ENCODE results near the gene ARL4D.

The ARL4D gene

GRCh38 chr17:43369986-43370385, 28.8 kb upstream of the ARL4D start:
- Histone ChIP-seq H3K79me2 (ENCODE audit: insufficient read depth, low read length) (no peaks in the 10 kb centered on the region), H4K20me1 (ENCODE audit: insufficient read depth, low read length) (no peaks in the 10 kb centered on the region), H3K4me3 (ENCODE audit: low read depth, low read length, poor library complexity, severe bottlenecking) (no peak overlapping the region), H3K9ac (ENCODE audit: low read length) (no peak overlapping the region), H3K9me3 (ENCODE audit: low read length) (no peaks in the 10 kb centered on the region), H3K4me2 (ENCODE audit: low read length) (no peak overlapping the region), H3K27ac (ENCODE audit: low read depth, low read length, poor library complexity, severe bottlenecking) (no peak overlapping the region), H3K36me3 (ENCODE audit: insufficient read depth, low read length) (no peaks in the 10 kb centered on the region), H3K9me2 (ENCODE audit: low read depth, low read length) (no peaks in the 10 kb centered on the region), H2AFZ (ENCODE audit: low read length) (no peak overlapping the region), H3K4me1 (ENCODE audit: insufficient read depth, low read length, severe bottlenecking) (peaks cover 34% of the 10 kb centered on the region), H3K27me3 (ENCODE audit: insufficient read depth, low read length) (no peaks in the 10 kb centered on the region), H3F3A (ENCODE audit: insufficient read depth, low read length) (no peaks in the 10 kb centered on the region)
- no peak for TF ChIP-seq CTCF (IDR thresholded peaks at IDR 0.05; ENCODE audit: low read length)
- TF ChIP-seq EZH2 (IDR thresholded peaks at IDR 0.05; ENCODE audit: borderline replicate concordance, low read length): no peak

- Histone ChIP-seq H3K9me2 (ENCODE audit: low read depth, low read length) (no peaks in the 10 kb centered on the region), H3K27me3 (ENCODE audit: insufficient read depth, low read length) (no peaks in the 10 kb centered on the region), H3K9ac (ENCODE audit: low read length) (no peak overlapping the region), H3F3A (ENCODE audit: insufficient read depth, low read length) (no peaks in the 10 kb centered on the region), H4K20me1 (ENCODE audit: insufficient read depth, low read length) (no peaks in the 10 kb centered on the region), H3K4me3 (ENCODE audit: low read depth, low read length, poor library complexity, severe bottlenecking) (no peak overlapping the region), H2AFZ (ENCODE audit: low read length) (no peak overlapping the region), H3K4me2 (ENCODE audit: low read length) (no peak overlapping the region), H3K36me3 (ENCODE audit: insufficient read depth, low read length) (no peaks in the 10 kb centered on the region), H3K4me1 (ENCODE audit: insufficient read depth, low read length, severe bottlenecking) (peaks cover 34% of the 10 kb centered on the region), H3K79me2 (ENCODE audit: insufficient read depth, low read length) (no peaks in the 10 kb centered on the region), H3K9me3 (ENCODE audit: low read length) (no peaks in the 10 kb centered on the region), H3K27ac (ENCODE audit: low read depth, low read length, poor library complexity, severe bottlenecking) (no peak overlapping the region)
- TF ChIP-seq EZH2 (IDR thresholded peaks at IDR 0.05; ENCODE audit: borderline replicate concordance, low read length) (no peak), CTCF (IDR thresholded peaks at IDR 0.05; ENCODE audit: low read length) (no peak)
Observed at GRCh38 chr17:43371227-43371821, 27.5 kb upstream of the ARL4D start.

GRCh38 chr17:43372273-43372911, 26.4 kb upstream of the ARL4D start:
- Histone ChIP-seq H3K4me1 (ENCODE audit: insufficient read depth, low read length, severe bottlenecking) (peaks cover 29% of the 10 kb centered on the region), H3F3A (ENCODE audit: insufficient read depth, low read length) (no peaks in the 10 kb centered on the region), H3K9me3 (ENCODE audit: low read length) (no peaks in the 10 kb centered on the region), H3K4me3 (ENCODE audit: low read depth, low read length, poor library complexity, severe bottlenecking) (no peak overlapping the region), H3K4me2 (ENCODE audit: low read length) (no peak overlapping the region), H4K20me1 (ENCODE audit: insufficient read depth, low read length) (no peaks in the 10 kb centered on the region), H3K79me2 (ENCODE audit: insufficient read depth, low read length) (no peaks in the 10 kb centered on the region), H3K9ac (ENCODE audit: low read length) (no peak overlapping the region), H3K36me3 (ENCODE audit: insufficient read depth, low read length) (no peaks in the 10 kb centered on the region), H3K27ac (ENCODE audit: low read depth, low read length, poor library complexity, severe bottlenecking) (no peak overlapping the region), H3K27me3 (ENCODE audit: insufficient read depth, low read length) (no peaks in the 10 kb centered on the region), H3K9me2 (ENCODE audit: low read depth, low read length) (no peaks in the 10 kb centered on the region), H2AFZ (ENCODE audit: low read length) (no peak overlapping the region)
- TF ChIP-seq CTCF (IDR thresholded peaks at IDR 0.05; ENCODE audit: low read length): no peak
- no peak for TF ChIP-seq EZH2 (IDR thresholded peaks at IDR 0.05; ENCODE audit: borderline replicate concordance, low read length)
